HEK293 (cell line): ENCODE data around the gene PPFIA3.

Experiments used
- CTCF ChIA-PET: fragments of 350-600 bp; formaldehyde crosslinking; extraction: SDS; loops from one replicate; lab custom pipeline; 2021; ENCODE audit warnings: antibody characterized with exemption; lab: Yijun Ruan, JAX
- POLR2A ChIA-PET: fragments of 300-600 bp; formaldehyde crosslinking; extraction: SDS; loops from one replicate; lab custom pipeline; 2020; ENCODE audit warnings: antibody characterized with exemption, inconsistent platforms; lab: Yijun Ruan, JAX
- H3K27ac ChIP-seq: fragments of 200-500 bp; sonication (Bioruptor generic); 2 replicates; pipeline ENCODE4 v1.5.1; 2014; ENCODE audit warnings: low read depth, low read length, control low read depth, inconsistent platforms; ENCODE audit errors: extremely low read depth
- H3K36me3 ChIP-seq, 2 experiments: fragments of 200-500 bp in 1 of 2; sonication (Bioruptor generic) in 1 of 2; 1 replicate in 1 of 2; 2 replicates in 1 of 2; pipeline ENCODE4 v1.5.1; 2014 to 2017; ENCODE audit warnings: inconsistent platforms in 2 of 2, low read length in 2 of 2; ENCODE audit not compliant: control insufficient read depth in 2 of 2, insufficient read depth in 1 of 2
- H3K4me1 ChIP-seq: fragments of 200-500 bp; sonication (Bioruptor generic); 2 replicates; pipeline ENCODE4 v1.5.1; 2014; ENCODE audit warnings: mild to moderate bottlenecking, low read length, inconsistent platforms; ENCODE audit not compliant: control insufficient read depth, insufficient read depth
- H3K4me3 ChIP-seq: 2 replicates; pipeline ENCODE4 v1.5.1; 2011; ENCODE audit warnings: low read depth, mild to moderate bottlenecking, control low read depth, low read length, moderate library complexity
- H3K9me3 ChIP-seq: fragments of 200-500 bp; sonication (Bioruptor generic); 2 replicates; pipeline ENCODE4 v1.5.1; 2014; ENCODE audit warnings: low read depth, low read length, inconsistent platforms; ENCODE audit not compliant: control insufficient read depth, insufficient read depth
- EGR2 ChIP-seq: fragments of 450-650 bp; formaldehyde crosslinking; IDR thresholded peaks from 2 replicates; pipeline ENCODE4 v1.5.1; 2016; ENCODE audit warnings: low read depth, missing biosample characterization, missing genetic modification characterization
- FEZF1 ChIP-seq: fragments of 450-650 bp; formaldehyde crosslinking; IDR thresholded peaks from 2 replicates; pipeline ENCODE4 v1.5.1; 2016; ENCODE audit warnings: missing biosample characterization, missing genetic modification characterization
- IKZF3 ChIP-seq: fragments of 450-650 bp; IDR thresholded peaks from 2 replicates; pipeline ENCODE4 v1.5.0; 2018; ENCODE audit warnings: missing biosample characterization, mild to moderate bottlenecking, missing genetic modification characterization, moderate library complexity
- PRDM4 ChIP-seq: fragments of 450-650 bp; formaldehyde crosslinking; IDR thresholded peaks from 2 replicates; pipeline ENCODE4 v1.5.1; 2017; ENCODE audit warnings: missing biosample characterization, missing genetic modification characterization
- REPIN1 ChIP-seq: fragments of 450-650 bp; formaldehyde crosslinking; IDR thresholded peaks from 2 replicates; pipeline ENCODE4 v1.5.1; 2017; ENCODE audit warnings: missing biosample characterization, missing genetic modification characterization, low read depth
- SCRT1 ChIP-seq: fragments of 450-650 bp; formaldehyde crosslinking; IDR thresholded peaks from 2 replicates; pipeline ENCODE4 v1.5.1; 2016; ENCODE audit warnings: missing biosample characterization, missing genetic modification characterization, borderline replicate concordance
- SP2 ChIP-seq: fragments of 450-650 bp; formaldehyde crosslinking; IDR thresholded peaks from 2 replicates; pipeline ENCODE4 v1.5.1; 2016; ENCODE audit warnings: missing biosample characterization, missing genetic modification characterization
- ZBTB17 ChIP-seq: fragments of 450-650 bp; formaldehyde crosslinking; IDR thresholded peaks from 2 replicates; pipeline ENCODE4 v1.5.1; 2016; ENCODE audit warnings: missing biosample characterization, missing genetic modification characterization
- ZBTB48 ChIP-seq: fragments of 450-650 bp; formaldehyde crosslinking; IDR thresholded peaks from 2 replicates; pipeline ENCODE4 v1.5.1; 2016; ENCODE audit warnings: missing biosample characterization, missing genetic modification characterization
- ZFHX2 ChIP-seq: fragments of 450-650 bp; formaldehyde crosslinking; conservative IDR thresholded peaks from 2 replicates; pipeline ENCODE4 v1.5.1; 2016; ENCODE audit warnings: missing biosample characterization, missing genetic modification characterization
- ZIC2 ChIP-seq: fragments of 450-650 bp; formaldehyde crosslinking; IDR thresholded peaks from 2 replicates; pipeline ENCODE4 v1.5.1; 2016; ENCODE audit warnings: missing biosample characterization, missing genetic modification characterization
- ZNF138 ChIP-seq: fragments of 450-650 bp; formaldehyde crosslinking; IDR thresholded peaks from 2 replicates; pipeline ENCODE4 v1.5.1; 2016; ENCODE audit warnings: missing biosample characterization, missing genetic modification characterization, borderline replicate concordance
- ZNF169 ChIP-seq: fragments of 450-650 bp; formaldehyde crosslinking; IDR thresholded peaks from 2 replicates; pipeline ENCODE4 v1.5.1; 2016; ENCODE audit warnings: missing biosample characterization, missing genetic modification characterization
- ZNF184 ChIP-seq: fragments of 450-650 bp; IDR thresholded peaks from 2 replicates; pipeline ENCODE4 v1.5.1; 2018; ENCODE audit warnings: missing biosample characterization, mild to moderate bottlenecking, missing genetic modification characterization
- ZNF248 ChIP-seq: fragments of 450-650 bp; formaldehyde crosslinking; IDR thresholded peaks from 2 replicates; pipeline ENCODE4 v1.5.1; 2017; ENCODE audit warnings: missing biosample characterization, missing genetic modification characterization
- ZNF335 ChIP-seq: fragments of 450-650 bp; formaldehyde crosslinking; conservative IDR thresholded peaks from 2 replicates; pipeline ENCODE4 v1.5.1; 2016; ENCODE audit warnings: missing biosample characterization, missing genetic modification characterization
- ZNF394 ChIP-seq: fragments of 450-650 bp; formaldehyde crosslinking; IDR thresholded peaks from 2 replicates; pipeline ENCODE4 v1.5.1; 2016; ENCODE audit warnings: missing biosample characterization, missing genetic modification characterization, mild to moderate bottlenecking, moderate library complexity, borderline replicate concordance
- ZNF473 ChIP-seq: fragments of 450-650 bp; formaldehyde crosslinking; IDR thresholded peaks from 2 replicates; pipeline ENCODE4 v1.5.1; 2017; ENCODE audit warnings: missing biosample characterization, missing genetic modification characterization
- ZNF558 ChIP-seq: fragments of 450-650 bp; formaldehyde crosslinking; IDR thresholded peaks from 2 replicates; pipeline ENCODE4 v1.5.1; 2016; ENCODE audit warnings: missing biosample characterization, missing genetic modification characterization
- ZNF626 ChIP-seq: fragments of 450-650 bp; sonication (Bioruptor Pico); formaldehyde crosslinking; IDR thresholded peaks from 2 replicates; pipeline ENCODE4 v1.5.1; 2018; ENCODE audit warnings: missing biosample characterization, missing genetic modification characterization, inconsistent platforms
- ZNF654 ChIP-seq: fragments of 450-650 bp; formaldehyde crosslinking; IDR thresholded peaks from 2 replicates; pipeline ENCODE4 v1.5.1; 2016; ENCODE audit warnings: low read depth, missing biosample characterization, missing genetic modification characterization
- ZNF660 ChIP-seq: fragments of 450-650 bp; IDR thresholded peaks from 2 replicates; pipeline ENCODE4 v1.5.1; 2018; ENCODE audit warnings: missing biosample characterization, mild to moderate bottlenecking, missing genetic modification characterization
- ZNF664 ChIP-seq: fragments of 450-650 bp; formaldehyde crosslinking; IDR thresholded peaks from 2 replicates; pipeline ENCODE4 v1.5.1; 2016; ENCODE audit warnings: missing biosample characterization, missing genetic modification characterization
- ZNF670 ChIP-seq: fragments of 450-650 bp; formaldehyde crosslinking; IDR thresholded peaks from 2 replicates; pipeline ENCODE4 v1.5.1; 2016; ENCODE audit warnings: missing biosample characterization, missing genetic modification characterization, low read depth
- ZNF677 ChIP-seq: fragments of 450-650 bp; IDR thresholded peaks from 2 replicates; pipeline ENCODE4 v1.5.0; 2018; ENCODE audit warnings: missing biosample characterization, mild to moderate bottlenecking, missing genetic modification characterization, moderate library complexity
- ZNF707 ChIP-seq: fragments of 450-650 bp; formaldehyde crosslinking; IDR thresholded peaks from 2 replicates; pipeline ENCODE4 v1.5.1; 2016; ENCODE audit warnings: missing biosample characterization, missing genetic modification characterization
- ZNF768 ChIP-seq: fragments of 450-650 bp; formaldehyde crosslinking; IDR thresholded peaks from 2 replicates; pipeline ENCODE4 v1.5.1; 2018; ENCODE audit warnings: missing biosample characterization, mild to moderate bottlenecking, missing genetic modification characterization
- ZNF785 ChIP-seq: fragments of 450-650 bp; formaldehyde crosslinking; IDR thresholded peaks from 2 replicates; pipeline ENCODE4 v1.5.1; 2016; ENCODE audit warnings: missing biosample characterization, missing genetic modification characterization
- ZNF837 ChIP-seq: fragments of 450-650 bp; formaldehyde crosslinking; IDR thresholded peaks from 2 replicates; pipeline ENCODE4 v1.5.1; 2016; ENCODE audit warnings: missing biosample characterization, missing genetic modification characterization
- TF ChIP-seq, protein P1 (sequence below): fragments of 450-650 bp; formaldehyde crosslinking; IDR thresholded peaks from 2 replicates; pipeline ENCODE4 v1.5.1; 2016; ENCODE audit warnings: missing biosample characterization, missing genetic modification characterization
- TF ChIP-seq, protein P2 (sequence below): fragments of 450-650 bp; formaldehyde crosslinking; IDR thresholded peaks from 2 replicates; pipeline ENCODE4 v1.5.1; 2017; ENCODE audit warnings: missing biosample characterization, missing genetic modification characterization

Gene PPFIA3

DNA sequence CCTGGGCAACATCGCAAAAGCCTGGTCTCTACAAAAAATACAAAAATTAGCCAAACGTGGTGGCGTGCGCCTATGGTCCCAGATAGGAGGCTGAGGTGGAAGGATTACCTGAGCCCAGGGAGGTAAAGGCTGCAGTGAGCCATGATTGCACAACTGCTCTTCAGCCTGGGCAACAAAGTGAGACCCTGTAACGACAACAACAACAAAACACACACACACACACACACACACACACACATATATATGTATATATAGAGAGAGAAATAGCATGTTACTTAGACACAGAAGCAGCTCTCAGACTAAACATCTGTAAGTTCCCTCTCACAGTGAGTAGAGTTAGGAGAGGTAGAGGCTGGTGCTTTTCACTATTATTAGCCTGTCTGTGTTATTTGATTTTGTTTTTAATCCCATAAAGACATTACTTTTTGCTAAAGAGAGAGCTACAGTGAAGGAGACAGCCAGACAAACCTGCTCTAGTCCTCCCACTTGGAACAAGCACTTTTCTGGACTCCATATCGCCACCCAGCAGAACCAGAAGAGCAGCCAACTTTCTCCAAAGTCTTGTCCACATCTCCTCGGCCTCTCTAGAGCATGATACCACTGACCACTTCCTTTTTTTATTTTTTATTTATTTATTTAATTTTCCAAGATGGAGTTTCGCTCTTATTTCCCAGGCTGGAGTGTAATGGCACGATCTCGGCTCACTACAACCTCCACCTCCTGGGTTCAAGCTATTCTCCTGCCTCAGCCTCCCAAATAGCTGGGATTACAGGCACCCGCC lies 7.9 kb upstream of the PPFIA3 start (continued):
- TF ChIP-seq ZNF394, result no peak
- no peak for TF ChIP-seq IKZF3
- no peak for TF ChIP-seq SP2
- TF ChIP-seq ZNF654, result no peak
- TF ChIP-seq ZNF707 (tag by site-specific recombination), result no peak
- TF ChIP-seq, protein P1, sequence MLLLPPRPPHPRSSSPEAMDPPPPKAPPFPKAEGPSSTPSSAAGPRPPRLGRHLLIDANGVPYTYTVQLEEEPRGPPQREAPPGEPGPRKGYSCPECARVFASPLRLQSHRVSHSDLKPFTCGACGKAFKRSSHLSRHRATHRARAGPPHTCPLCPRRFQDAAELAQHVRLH (tag by site-specific recombination), result no peak
- no peak for TF ChIP-seq ZNF664 (tag by site-specific recombination)
- no peak for TF ChIP-seq REPIN1
- TF ChIP-seq, all 188 proteins: peak for 3

DNA sequence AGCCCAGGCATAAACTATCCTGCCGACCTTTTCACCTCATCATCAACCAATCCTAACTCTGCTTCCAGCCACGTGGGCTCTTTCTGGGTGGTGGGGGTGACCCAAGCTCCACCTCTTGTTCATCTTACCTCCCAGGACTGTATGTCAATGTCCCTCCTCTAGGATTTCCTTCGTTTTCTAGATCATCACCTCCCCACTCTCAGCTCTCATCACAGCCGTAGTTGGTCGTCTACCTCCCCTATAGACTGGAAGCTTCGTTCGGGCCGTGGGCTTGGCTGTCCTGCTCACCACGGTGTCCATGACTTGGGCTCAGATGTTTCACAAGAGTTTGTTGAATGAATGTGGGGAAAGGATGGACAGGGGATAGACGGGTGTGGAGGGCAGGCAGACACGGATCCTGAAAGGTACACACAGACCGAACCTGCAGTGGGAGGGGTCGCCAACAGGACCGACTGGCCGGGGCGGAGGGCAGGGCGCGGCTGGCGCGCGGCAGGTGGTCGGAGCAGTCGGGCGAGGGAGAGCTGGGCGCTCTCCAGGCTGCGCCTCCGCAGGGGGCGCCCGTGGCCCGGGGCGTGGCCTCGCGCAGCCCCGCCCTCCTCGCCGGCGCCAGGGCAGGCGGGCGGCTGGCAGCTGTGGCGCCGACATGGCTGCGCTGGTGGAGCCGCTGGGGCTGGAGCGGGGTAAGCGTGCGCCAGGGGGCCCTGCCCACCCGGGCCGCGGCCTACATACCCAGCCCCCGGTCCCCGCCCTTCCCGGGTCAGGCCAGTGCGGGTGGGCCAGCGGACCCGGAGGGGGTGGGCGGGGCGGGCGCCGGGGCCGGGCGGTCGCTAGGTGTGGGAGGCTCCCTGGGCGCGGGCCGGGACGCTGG lies 5.3 kb upstream of the PPFIA3 start, which contains the start of gene LIN7B:
Gene LIN7B (plus strand): TSS at position 609 of the 868 bp plus-strand sequence. CDS start 35 bp downstream, at position 644.
- ChIA-PET POLR2A (interaction anchor here (0.5 to 2.3 kb wide), 13 partner anchors 14 to 156 kb away, joined by 3 to 22 read pairs (median 5); partner anchors contain the start of genes GYS1 and RUVBL2), CTCF (interaction anchor here (0.6 to 3.0 kb wide), 12 partner anchors 8 to 121 kb away, joined by 3 to 33 read pairs (median 7); partner anchors contain the start of genes GYS1 and RUVBL2)
- Histone ChIP-seq H3K27ac (peak within 1 kb of the TSS; percentile 84), H3K9me3 (no peaks in the 10 kb centered on the region), H3K4me1 (peaks cover 14% of the 10 kb centered on the region), H3K4me3 (peak within 1 kb of the TSS; percentile 69), H3K36me3 (peaks cover 0 to 18% of the 10 kb centered on the region in 2 experiments; a peak in 2 of 3 replicates)
- TF ChIP-seq ZNF768 (tag by site-specific recombination) (no peak), ZNF169 (tag by site-specific recombination) (no peak), ZNF473 (tag by site-specific recombination) (no peak), ZNF670 (tag by site-specific recombination) (no peak), ZNF138 (no peak), EGR2 (no peak), PRDM4 (tag by site-specific recombination) (peak; percentile 39; the same call in 1 of the 2 replicates), ZNF335 (tag by site-specific recombination) (peak; percentile 59), ZNF837 (tag by site-specific recombination) (no peak), ZIC2 (tag by site-specific recombination) (peak; percentile 56; the same call in 1 of the 2 replicates), ZNF248 (no peak), ZBTB48 (tag by site-specific recombination) (no peak), ZNF184 (no peak), ZNF677 (0 out of 2 replicates have a peak, but pooled peaks have one; percentile 35), FEZF1 (tag by site-specific recombination) (no peak), IKZF3 (peak; percentile 66; the same call in 1 of the 2 replicates), ZFHX2 (tag by site-specific recombination) (peak; percentile 29; the same call in 1 of the 2 replicates), ZNF558 (tag by site-specific recombination) (no peak), SCRT1 (tag by site-specific recombination) (0 out of 2 replicates have a peak, but pooled peaks have one; percentile 44), ZNF785 (tag by site-specific recombination) (no peak), ZNF660 (tag by site-specific recombination) (peak; percentile 30; the same call in 1 of the 2 replicates), ZNF626 (tag by site-specific recombination) (no peak), ZBTB17 (peak; percentile 81)
- TF ChIP-seq, protein P2, sequence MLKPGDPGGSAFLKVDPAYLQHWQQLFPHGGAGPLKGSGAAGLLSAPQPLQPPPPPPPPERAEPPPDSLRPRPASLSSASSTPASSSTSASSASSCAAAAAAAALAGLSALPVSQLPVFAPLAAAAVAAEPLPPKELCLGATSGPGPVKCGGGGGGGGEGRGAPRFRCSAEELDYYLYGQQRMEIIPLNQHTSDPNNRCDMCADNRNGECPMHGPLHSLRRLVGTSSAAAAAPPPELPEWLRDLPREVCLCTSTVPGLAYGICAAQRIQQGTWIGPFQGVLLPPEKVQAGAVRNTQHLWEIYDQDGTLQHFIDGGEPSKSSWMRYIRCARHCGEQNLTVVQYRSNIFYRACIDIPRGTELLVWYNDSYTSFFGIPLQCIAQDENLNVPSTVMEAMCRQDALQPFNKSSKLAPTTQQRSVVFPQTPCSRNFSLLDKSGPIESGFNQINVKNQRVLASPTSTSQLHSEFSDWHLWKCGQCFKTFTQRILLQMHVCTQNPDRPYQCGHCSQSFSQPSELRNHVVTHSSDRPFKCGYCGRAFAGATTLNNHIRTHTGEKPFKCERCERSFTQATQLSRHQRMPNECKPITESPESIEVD (tag by site-specific recombination), result no peak
